KMS-11 (cell line): ENCODE measurements around the gene SLC5A6.

Source experiments
- H2AFZ ChIP-seq: fragments of 200-600 bp; sonication (generic); 2 replicates; pipeline ENCODE4 v1.6.1; 2016; ENCODE audit warnings: antibody characterized with exemption, mixed run types, low read depth
- H3K27ac ChIP-seq: fragments of 200-600 bp; sonication (generic); 2 replicates; pipeline ENCODE4 v1.6.1; 2016; ENCODE audit warnings: mild to moderate bottlenecking, mixed run types
- H3K27me3 ChIP-seq: fragments of 200-600 bp; sonication (generic); 2 replicates; pipeline ENCODE4 v1.6.1; 2017; ENCODE audit warnings: mild to moderate bottlenecking, low read depth, mixed run types, moderate library complexity; ENCODE audit not compliant: insufficient read depth
- H3K36me3 ChIP-seq: fragments of 200-600 bp; sonication (generic); 2 replicates; pipeline ENCODE4 v1.6.1; 2017; ENCODE audit warnings: mild to moderate bottlenecking, mixed run types; ENCODE audit not compliant: insufficient read depth
- H3K4me1 ChIP-seq: fragments of 200-600 bp; sonication (generic); 2 replicates; pipeline ENCODE4 v1.6.1; 2016; ENCODE audit warnings: mild to moderate bottlenecking, low read depth, mixed run types; ENCODE audit not compliant: poor library complexity, severe bottlenecking
- H3K4me2 ChIP-seq: fragments of 200-600 bp; sonication (generic); 2 replicates; pipeline ENCODE4 v1.7.0; 2016; ENCODE audit warnings: mild to moderate bottlenecking, mixed run types
- H3K4me3 ChIP-seq: fragments of 200-600 bp; sonication (generic); IDR thresholded peaks from 2 replicates; pipeline ENCODE4 v1.6.1; 2017; ENCODE audit warnings: low read depth, low read length, mixed read lengths; ENCODE audit not compliant: insufficient read depth
- H3K79me2 ChIP-seq: fragments of 200-600 bp; sonication (generic); 2 replicates; pipeline ENCODE4 v1.6.1; 2016; ENCODE audit warnings: low read depth, mixed run types; ENCODE audit not compliant: insufficient read depth
- H3K9ac ChIP-seq: fragments of 200-600 bp; sonication (generic); 2 replicates; pipeline ENCODE4 v1.6.1; 2016; ENCODE audit warnings: mild to moderate bottlenecking, mixed run types
- H4K20me1 ChIP-seq: fragments of 200-600 bp; sonication (generic); 2 replicates; pipeline ENCODE4 v1.6.1; 2016; ENCODE audit warnings: mild to moderate bottlenecking, mixed run types; ENCODE audit not compliant: insufficient read depth
- TF ChIP-seq, protein P1 (sequence below): fragments of 200-600 bp; sonication (generic); conservative IDR thresholded peaks from 2 replicates; pipeline ENCODE4 v1.6.1; 2017; ENCODE audit warnings: low read depth, mild to moderate bottlenecking, antibody characterized with exemption, low read length, moderate library complexity, mixed read lengths

SLC5A6 gene

GRCh38 chr2:27152796-27153464 lies 59.1 kb downstream of the SLC5A6 start:
- H3K79me2 ChIP-seq = no peaks in the 10 kb centered on the region
- TF ChIP-seq, protein P1, sequence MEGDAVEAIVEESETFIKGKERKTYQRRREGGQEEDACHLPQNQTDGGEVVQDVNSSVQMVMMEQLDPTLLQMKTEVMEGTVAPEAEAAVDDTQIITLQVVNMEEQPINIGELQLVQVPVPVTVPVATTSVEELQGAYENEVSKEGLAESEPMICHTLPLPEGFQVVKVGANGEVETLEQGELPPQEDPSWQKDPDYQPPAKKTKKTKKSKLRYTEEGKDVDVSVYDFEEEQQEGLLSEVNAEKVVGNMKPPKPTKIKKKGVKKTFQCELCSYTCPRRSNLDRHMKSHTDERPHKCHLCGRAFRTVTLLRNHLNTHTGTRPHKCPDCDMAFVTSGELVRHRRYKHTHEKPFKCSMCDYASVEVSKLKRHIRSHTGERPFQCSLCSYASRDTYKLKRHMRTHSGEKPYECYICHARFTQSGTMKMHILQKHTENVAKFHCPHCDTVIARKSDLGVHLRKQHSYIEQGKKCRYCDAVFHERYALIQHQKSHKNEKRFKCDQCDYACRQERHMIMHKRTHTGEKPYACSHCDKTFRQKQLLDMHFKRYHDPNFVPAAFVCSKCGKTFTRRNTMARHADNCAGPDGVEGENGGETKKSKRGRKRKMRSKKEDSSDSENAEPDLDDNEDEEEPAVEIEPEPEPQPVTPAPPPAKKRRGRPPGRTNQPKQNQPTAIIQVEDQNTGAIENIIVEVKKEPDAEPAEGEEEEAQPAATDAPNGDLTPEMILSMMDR = no peak
- H3K36me3 ChIP-seq = no peaks in the 10 kb centered on the region
- no peaks in the 10 kb centered on the region for H3K4me1 ChIP-seq
- H3K27me3 ChIP-seq = no peaks in the 10 kb centered on the region
- no peaks in the 10 kb centered on the region for H4K20me1 ChIP-seq
- no peak overlapping the region for H3K4me3 ChIP-seq
- no peak overlapping the region for H2AFZ ChIP-seq
- H3K27ac ChIP-seq = no peak overlapping the region
- H3K9ac ChIP-seq = no peak overlapping the region
- H3K4me2 ChIP-seq = no peak overlapping the region

DNA sequence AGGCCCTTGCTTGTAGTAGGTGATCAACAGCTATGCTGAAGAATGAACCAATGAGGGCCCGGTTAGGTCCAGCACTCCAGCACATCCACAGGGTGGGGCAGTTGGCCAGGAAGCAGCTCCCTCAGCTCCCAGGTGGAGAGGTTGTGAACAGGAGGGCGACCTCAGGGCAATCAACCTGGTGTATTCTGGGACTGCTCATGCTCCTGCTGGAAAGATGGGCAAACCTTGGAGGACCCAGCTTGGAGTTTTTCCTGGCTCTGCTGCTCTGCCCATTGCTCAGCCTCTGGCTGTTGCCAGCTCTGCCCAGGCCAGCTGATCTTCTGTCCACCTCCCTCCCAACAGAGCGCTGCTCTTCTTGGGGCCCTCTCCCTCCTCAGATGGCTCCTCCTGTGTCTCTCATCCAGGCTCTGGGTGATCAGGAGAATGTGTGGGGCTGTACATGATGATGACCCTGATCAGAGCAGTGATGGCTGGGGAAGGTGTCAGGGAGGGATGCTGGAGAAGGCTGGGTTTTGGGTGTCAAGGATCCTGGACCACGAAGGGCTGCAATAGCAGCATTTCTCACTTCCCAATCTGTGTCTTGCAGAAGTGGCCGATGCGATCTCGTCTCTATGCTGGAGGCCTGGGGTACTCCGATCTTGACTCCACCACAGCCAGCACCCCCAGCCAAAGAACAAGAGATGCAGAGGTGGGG lies 59.8 kb downstream of the SLC5A6 start:
- Histone ChIP-seq H3K4me3 (no peak overlapping the region), H3K9ac (no peak overlapping the region), H3K4me1 (no peaks in the 10 kb centered on the region), H3K4me2 (no peak overlapping the region), H3K36me3 (no peaks in the 10 kb centered on the region), H4K20me1 (no peaks in the 10 kb centered on the region), H3K27me3 (no peaks in the 10 kb centered on the region), H2AFZ (no peak overlapping the region), H3K27ac (no peak overlapping the region), H3K79me2 (no peaks in the 10 kb centered on the region)
- TF ChIP-seq, protein P1 = no peak

DNA sequence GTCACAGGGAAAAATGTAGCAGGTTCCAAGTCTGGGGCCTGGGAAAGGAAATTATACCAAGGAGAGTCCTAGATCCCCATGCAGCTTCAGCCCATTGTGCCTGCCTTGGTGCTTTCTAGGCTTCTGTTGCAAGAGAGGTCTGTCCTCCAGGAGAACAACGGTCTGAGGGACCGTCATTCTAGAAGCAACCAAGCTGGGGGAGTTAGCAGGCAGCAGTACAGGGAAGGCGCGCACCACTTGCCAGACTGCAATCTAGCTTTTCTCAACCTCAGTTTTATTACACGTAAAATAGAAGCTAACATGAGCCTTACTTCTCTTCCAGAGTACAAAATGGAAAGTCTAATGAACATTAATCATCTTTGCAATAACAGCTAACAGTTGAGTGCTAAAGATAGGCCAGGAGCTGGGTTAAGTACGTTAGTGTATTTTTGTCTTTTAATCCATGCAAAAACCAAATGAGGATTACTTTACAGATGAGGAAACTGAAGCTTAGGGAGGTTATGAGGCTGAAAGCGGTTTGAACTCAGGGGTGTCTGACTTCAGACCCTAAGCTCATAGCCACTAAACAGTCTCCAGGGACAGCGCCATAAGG lies 61.3 kb downstream of the SLC5A6 start:
- Histone ChIP-seq H3K36me3 (no peaks in the 10 kb centered on the region), H3K4me2 (no peak overlapping the region), H3K4me3 (no peak overlapping the region), H2AFZ (no peak overlapping the region), H3K27me3 (no peaks in the 10 kb centered on the region), H3K4me1 (no peaks in the 10 kb centered on the region), H3K79me2 (no peaks in the 10 kb centered on the region), H3K9ac (no peak overlapping the region), H3K27ac (no peak overlapping the region), H4K20me1 (no peaks in the 10 kb centered on the region)
- TF ChIP-seq, protein P1 = no peak
